HL-60 (cell line): ENCODE measurements around the gene COPG2.

Experiments used
- CTCF ChIP-seq: IDR thresholded peaks from one replicate; pipeline ENCODE4 v1.5.1; 2011; ENCODE audit warnings: low read length, control low read depth, inconsistent platforms; ENCODE audit not compliant: insufficient read depth
- GABPA ChIP-seq: IDR thresholded peaks from 2 replicates; pipeline ENCODE4 v1.6.1; 2012; ENCODE audit warnings: low read depth
- POLR2AphosphoS5 ChIP-seq: IDR thresholded peaks from 2 replicates; pipeline ENCODE4 v1.6.1; 2012; ENCODE audit warnings: low read depth
- REST ChIP-seq: IDR thresholded peaks from 2 replicates; pipeline ENCODE4 v1.6.1; 2012; ENCODE audit warnings: low read depth; ENCODE audit not compliant: insufficient replicate concordance

GRCh38 chr7:130473289-130473688 is 195.3 kb downstream of the COPG2 start:
- TF ChIP-seq POLR2AphosphoS5 (no peak), GABPA (no peak), CTCF (no peak), REST (no peak)
